ENCODE data around the gene IGF1.
"Not testable (repeated sequence)": the region's sequence is repeated elsewhere in the genome, so short reads cannot be mapped to it uniquely, and the experiment has no call there.

Gene IGF1

GRCh38 chr12:102390068-102390467, 90.3 kb downstream of the IGF1 start:
- Mint-ChIP-seq H3K27me3 (peaks cover 4% of the 10 kb centered on the region), H3K27ac (no peak overlapping the region), H3K4me1 (ENCODE audit: low read depth) (no peaks in the 10 kb centered on the region), H3K9me3 (peaks cover 6% of the 10 kb centered on the region), H3K36me3 (ENCODE audit: low read depth) (no peaks in the 10 kb centered on the region), H3K4me3 (no peak overlapping the region)
- intact Hi-C loops (cut with micrococcal nuclease): no loop called here

GRCh38 chr12:102388469-102388868, 91.9 kb downstream of the IGF1 start:
- H3K9me3 Mint-ChIP-seq: peaks cover 22% of the 10 kb centered on the region
- no peaks in the 10 kb centered on the region for H3K36me3 Mint-ChIP-seq (ENCODE audit: low read depth)
- H3K4me3 Mint-ChIP-seq: no peak overlapping the region
- no peak overlapping the region for H3K27ac Mint-ChIP-seq
- H3K27me3 Mint-ChIP-seq: peaks cover 4% of the 10 kb centered on the region
- no peaks in the 10 kb centered on the region for H3K4me1 Mint-ChIP-seq (ENCODE audit: low read depth)
- intact Hi-C loops (cut with micrococcal nuclease): no loop called here

GRCh38 chr12:102385343-102385742, 95.0 kb downstream of the IGF1 start:
- Mint-ChIP-seq H3K27me3 (peaks cover 2% of the 10 kb centered on the region), H3K9me3 (peaks cover 25% of the 10 kb centered on the region), H3K36me3 (ENCODE audit: low read depth) (no peaks in the 10 kb centered on the region), H3K27ac (no peak overlapping the region), H3K4me3 (no peak overlapping the region), H3K4me1 (ENCODE audit: low read depth) (no peaks in the 10 kb centered on the region)
- intact Hi-C loops (cut with micrococcal nuclease): no loop called here

GRCh38 chr12:102379346-102380162, 100.8 kb downstream of the IGF1 start:
- H3K4me1 Mint-ChIP-seq (ENCODE audit: low read depth): no peaks in the 10 kb centered on the region
- H3K27me3 Mint-ChIP-seq: no peaks in the 10 kb centered on the region
- intact Hi-C loops (cut with micrococcal nuclease): no loop called here
- H3K27ac Mint-ChIP-seq: no peak overlapping the region
- H3K36me3 Mint-ChIP-seq (ENCODE audit: low read depth): no peaks in the 10 kb centered on the region
- H3K4me3 Mint-ChIP-seq: no peak overlapping the region
- peaks cover 15% of the 10 kb centered on the region for H3K9me3 Mint-ChIP-seq

GRCh38 chr12:102376781-102377180, 103.6 kb downstream of the IGF1 start:
- Mint-ChIP-seq H3K4me1 (ENCODE audit: low read depth) (no peaks in the 10 kb centered on the region), H3K27me3 (no peaks in the 10 kb centered on the region), H3K36me3 (ENCODE audit: low read depth) (no peaks in the 10 kb centered on the region), H3K27ac (no peak overlapping the region), H3K4me3 (no peak overlapping the region), H3K9me3 (peaks cover 6% of the 10 kb centered on the region)
- intact Hi-C loops (cut with micrococcal nuclease): no loop called here

- intact Hi-C loops (cut with micrococcal nuclease): no loop called here
- no peaks in the 10 kb centered on the region for H3K36me3 Mint-ChIP-seq (ENCODE audit: low read depth)
- H3K4me3 Mint-ChIP-seq: no peak overlapping the region
- no peaks in the 10 kb centered on the region for H3K27me3 Mint-ChIP-seq
- no peaks in the 10 kb centered on the region for H3K4me1 Mint-ChIP-seq (ENCODE audit: low read depth)
- H3K9me3 Mint-ChIP-seq: peaks cover 6% of the 10 kb centered on the region
- H3K27ac Mint-ChIP-seq: no peak overlapping the region
Observed at GRCh38 chr12:102376181-102376747, 104.1 kb downstream of the IGF1 start.

- Mint-ChIP-seq H3K27ac (no peak overlapping the region), H3K27me3 (no peaks in the 10 kb centered on the region), H3K4me3 (no peak overlapping the region), H3K4me1 (ENCODE audit: low read depth) (no peaks in the 10 kb centered on the region), H3K36me3 (ENCODE audit: low read depth) (no peaks in the 10 kb centered on the region), H3K9me3 (peaks cover 6% of the 10 kb centered on the region)
- intact Hi-C loops (cut with micrococcal nuclease): no loop called here
Observed at GRCh38 chr12:102374190-102374589, 106.2 kb downstream of the IGF1 start.

GRCh38 chr12:102372087-102372486, 108.3 kb downstream of the IGF1 start:
- no peak overlapping the region for H3K27ac Mint-ChIP-seq
- H3K4me3 Mint-ChIP-seq: no peak overlapping the region
- H3K4me1 Mint-ChIP-seq (ENCODE audit: low read depth): no peaks in the 10 kb centered on the region
- no peaks in the 10 kb centered on the region for H3K36me3 Mint-ChIP-seq (ENCODE audit: low read depth)
- no peaks in the 10 kb centered on the region for H3K27me3 Mint-ChIP-seq
- intact Hi-C loops (cut with micrococcal nuclease): no loop called here
- peaks cover 13% of the 10 kb centered on the region for H3K9me3 Mint-ChIP-seq

- no peaks in the 10 kb centered on the region for H3K4me1 Mint-ChIP-seq (ENCODE audit: low read depth)
- no peak overlapping the region for H3K4me3 Mint-ChIP-seq
- intact Hi-C loops (cut with micrococcal nuclease): no loop called here
- no peak overlapping the region for H3K27ac Mint-ChIP-seq
- H3K36me3 Mint-ChIP-seq (ENCODE audit: low read depth): no peaks in the 10 kb centered on the region
- H3K9me3 Mint-ChIP-seq: peaks cover 13% of the 10 kb centered on the region
- no peaks in the 10 kb centered on the region for H3K27me3 Mint-ChIP-seq
Observed at GRCh38 chr12:102371165-102371564, 109.2 kb downstream of the IGF1 start.

GRCh38 chr12:102369876-102370275, 110.5 kb downstream of the IGF1 start:
- Mint-ChIP-seq H3K9me3 (peaks cover 13% of the 10 kb centered on the region), H3K27ac (no peak overlapping the region), H3K27me3 (no peaks in the 10 kb centered on the region), H3K4me1 (ENCODE audit: low read depth) (no peaks in the 10 kb centered on the region), H3K4me3 (no peak overlapping the region), H3K36me3 (ENCODE audit: low read depth) (no peaks in the 10 kb centered on the region)
- intact Hi-C loops (cut with micrococcal nuclease): no loop called here

- Mint-ChIP-seq H3K9me3 (peaks cover 7% of the 10 kb centered on the region), H3K4me3 (no peak overlapping the region), H3K36me3 (ENCODE audit: low read depth) (no peaks in the 10 kb centered on the region), H3K4me1 (ENCODE audit: low read depth) (no peaks in the 10 kb centered on the region), H3K27me3 (no peaks in the 10 kb centered on the region), H3K27ac (no peak overlapping the region)
- intact Hi-C loops (cut with micrococcal nuclease): no loop called here
Observed at GRCh38 chr12:102365365-102365764, 115.0 kb downstream of the IGF1 start.

GRCh38 chr12:102364709-102365108, 115.7 kb downstream of the IGF1 start:
- Mint-ChIP-seq H3K36me3 (ENCODE audit: low read depth) (no peaks in the 10 kb centered on the region), H3K27me3 (no peaks in the 10 kb centered on the region), H3K9me3 (peaks cover 7% of the 10 kb centered on the region), H3K4me3 (no peak overlapping the region), H3K4me1 (ENCODE audit: low read depth) (no peaks in the 10 kb centered on the region), H3K27ac (no peak overlapping the region)
- intact Hi-C loops (cut with micrococcal nuclease): no loop called here

- no peak overlapping the region for H3K4me3 Mint-ChIP-seq
- intact Hi-C loops (cut with micrococcal nuclease): no loop called here
- H3K4me1 Mint-ChIP-seq (ENCODE audit: low read depth): no peaks in the 10 kb centered on the region
Observed at GRCh38 chr12:102356690-102357089, 123.7 kb downstream of the IGF1 start.

GRCh38 chr12:102354281-102354680, 126.1 kb downstream of the IGF1 start:
- intact Hi-C loops (cut with micrococcal nuclease); H3K27me3 Mint-ChIP-seq; H3K4me1 Mint-ChIP-seq (ENCODE audit: low read depth); H3K27ac Mint-ChIP-seq; H3K4me3 Mint-ChIP-seq; H3K36me3 Mint-ChIP-seq (ENCODE audit: low read depth): not testable (repeated sequence)
- H3K9me3 Mint-ChIP-seq: peaks cover 41% of the 10 kb centered on the region

More at GRCh38 chr12:102356690-102357089, 123.7 kb downstream of the IGF1 start:
- peaks cover 41% of the 10 kb centered on the region for H3K9me3 Mint-ChIP-seq
- H3K27me3 Mint-ChIP-seq: no peaks in the 10 kb centered on the region
- no peaks in the 10 kb centered on the region for H3K36me3 Mint-ChIP-seq (ENCODE audit: low read depth)
- no peak overlapping the region for H3K27ac Mint-ChIP-seq

GRCh38 chr12:102351322-102351721, 129.0 kb downstream of the IGF1 start:
- Mint-ChIP-seq H3K4me3 (no peak overlapping the region), H3K36me3 (ENCODE audit: low read depth) (no peaks in the 10 kb centered on the region), H3K4me1 (ENCODE audit: low read depth) (no peaks in the 10 kb centered on the region), H3K27ac (no peak overlapping the region), H3K9me3 (peaks cover 41% of the 10 kb centered on the region), H3K27me3 (no peaks in the 10 kb centered on the region)
- intact Hi-C loops (cut with micrococcal nuclease): no loop called here
